Activated naive CD8-positive, alpha-beta T cell (primary cell): ENCODE measurements around the gene MARK4.
A peak's percentile ranks its signal among the peaks of the same experiment; 100 is the strongest.
"Not testable (repeated sequence)": the region's sequence is repeated elsewhere in the genome, so short reads cannot be mapped to it uniquely, and the experiment has no call there.

ENCODE experiments used
- H3K27ac Mint-ChIP-seq: one replicate; pipeline ENCODE4 v1.8.0; 2021; ENCODE audit warnings: mixed read lengths
- H3K27me3 Mint-ChIP-seq: one replicate; pipeline ENCODE4 v1.8.0; 2021; ENCODE audit warnings: mixed read lengths
- H3K36me3 Mint-ChIP-seq: one replicate; pipeline ENCODE4 v1.8.0; 2021; ENCODE audit warnings: mixed read lengths
- H3K4me1 Mint-ChIP-seq: one replicate; pipeline ENCODE4 v1.8.0; 2021; ENCODE audit warnings: low read depth, mixed read lengths
- H3K4me3 Mint-ChIP-seq: one replicate; pipeline ENCODE4 v1.8.0; 2021; ENCODE audit warnings: mild to moderate bottlenecking, mixed read lengths
- H3K9me3 Mint-ChIP-seq: one replicate; pipeline ENCODE4 v1.8.0; 2021; ENCODE audit warnings: low read depth, mixed read lengths

The MARK4 gene

DNA sequence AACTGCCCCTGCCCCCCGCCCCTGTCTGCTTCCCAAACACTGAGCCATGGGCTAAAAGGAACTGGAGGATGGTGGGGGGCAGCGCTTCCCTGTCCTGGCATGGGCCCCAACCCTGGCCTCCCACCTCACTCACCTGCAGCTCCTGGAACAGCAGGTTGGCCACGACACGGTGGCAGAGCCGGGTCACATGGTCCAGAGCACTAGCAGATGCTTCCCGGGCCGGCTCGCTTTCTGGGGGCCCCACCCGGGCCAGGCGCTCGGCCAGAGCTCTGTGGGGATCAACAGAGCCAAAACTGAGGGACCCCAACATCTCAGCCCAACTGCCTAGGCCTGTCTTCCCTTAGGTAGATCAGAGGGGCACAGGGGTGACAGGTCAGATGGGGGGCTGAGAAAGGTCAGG, 26.4 kb upstream of the MARK4 start:
- no peak overlapping the region for H3K4me3 Mint-ChIP-seq
- no peaks in the 10 kb centered on the region for H3K4me1 Mint-ChIP-seq
- H3K27me3 Mint-ChIP-seq = peaks cover 9% of the 10 kb centered on the region
- no peaks in the 10 kb centered on the region for H3K36me3 Mint-ChIP-seq
- H3K27ac Mint-ChIP-seq = no peak overlapping the region
- H3K9me3 Mint-ChIP-seq = no peaks in the 10 kb centered on the region

DNA sequence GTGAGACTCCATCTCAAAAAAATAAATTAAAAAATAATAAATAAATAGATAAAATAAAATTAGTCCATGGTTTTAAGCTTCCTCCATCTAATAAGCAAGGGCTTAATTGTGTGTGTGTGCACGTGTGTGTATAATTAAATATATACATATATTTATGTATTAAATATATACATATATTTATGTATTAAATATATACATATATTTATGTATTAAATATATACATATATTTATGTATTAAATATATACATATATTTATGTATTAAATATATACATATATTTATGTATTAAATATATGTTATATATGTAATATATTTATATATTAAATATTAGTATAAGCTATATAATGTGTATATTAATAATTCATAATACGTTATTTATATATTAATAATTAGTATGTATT, 22.0 kb upstream of the MARK4 start:
- peaks cover 12% of the 10 kb centered on the region for H3K27me3 Mint-ChIP-seq
- H3K27ac Mint-ChIP-seq, H3K36me3 Mint-ChIP-seq, H3K9me3 Mint-ChIP-seq, H3K4me1 Mint-ChIP-seq, H3K4me3 Mint-ChIP-seq: not testable (repeated sequence)

DNA sequence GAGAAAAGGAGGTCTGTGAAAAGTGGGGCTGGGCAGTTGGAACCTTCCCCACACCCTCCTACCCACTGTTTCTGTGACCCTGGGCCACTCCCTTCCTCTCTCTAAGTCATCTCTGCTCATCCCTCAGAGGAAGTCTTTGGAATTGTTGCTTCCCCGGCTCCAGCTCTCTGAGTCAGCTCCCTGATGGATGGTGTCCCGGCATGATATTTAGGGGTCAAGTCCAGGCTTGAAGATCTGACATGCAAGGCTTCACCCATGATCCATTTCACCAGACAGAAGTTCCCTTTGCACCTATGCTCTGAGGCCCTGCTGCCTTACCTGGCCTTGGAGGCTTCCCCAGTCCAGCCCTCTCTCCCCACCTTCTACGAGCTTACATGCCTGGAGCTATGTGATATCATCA, 19.2 kb upstream of the MARK4 start:
- Mint-ChIP-seq H3K4me1 (peaks cover 3% of the 10 kb centered on the region), H3K4me3 (no peak overlapping the region), H3K36me3 (no peaks in the 10 kb centered on the region), H3K9me3 (no peaks in the 10 kb centered on the region), H3K27ac (no peak overlapping the region), H3K27me3 (peaks cover 17% of the 10 kb centered on the region)

DNA sequence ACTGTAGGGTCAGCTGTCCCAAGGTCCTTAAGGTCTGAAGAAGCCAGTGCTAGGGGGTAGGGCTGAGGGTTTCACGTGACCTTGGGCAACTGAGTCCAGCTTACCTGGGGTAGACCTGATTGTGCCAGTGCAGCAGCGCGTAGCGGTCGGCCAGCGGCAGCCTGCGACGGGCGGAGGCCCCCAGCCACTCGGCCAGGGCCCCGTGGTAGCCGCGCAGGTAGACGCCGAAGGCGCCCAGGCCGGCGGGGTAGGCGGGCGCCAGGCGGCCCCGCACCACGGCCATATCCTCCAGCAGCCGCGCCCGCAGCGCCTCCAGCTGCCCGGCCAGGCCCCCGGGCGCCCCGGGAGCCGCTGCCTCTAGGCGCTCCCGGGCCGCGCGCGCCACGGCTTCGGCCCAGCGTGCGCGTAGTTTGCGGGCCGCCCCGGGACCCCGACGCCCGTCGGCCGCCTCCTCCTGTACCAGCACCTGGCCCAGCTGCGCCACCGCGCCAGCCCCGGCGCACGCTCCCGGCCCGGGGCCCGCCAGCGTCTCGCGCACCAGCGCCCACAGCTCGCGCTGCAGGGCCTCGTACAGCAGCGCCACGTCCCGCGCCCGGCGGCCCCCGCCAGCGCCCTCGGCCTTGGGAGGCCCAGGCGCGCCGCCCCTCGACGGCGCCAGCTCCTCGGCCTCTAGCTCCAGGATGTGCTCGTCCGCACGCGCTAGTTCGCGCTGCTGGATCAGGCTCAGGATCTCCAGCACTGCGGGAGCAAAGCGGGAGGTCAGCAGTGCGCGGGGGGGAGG, 16.8 kb upstream of the MARK4 start:
- no peak overlapping the region for H3K4me3 Mint-ChIP-seq
- H3K27me3 Mint-ChIP-seq = peaks cover 24% of the 10 kb centered on the region
- no peak overlapping the region for H3K27ac Mint-ChIP-seq
- peaks cover 3% of the 10 kb centered on the region for H3K4me1 Mint-ChIP-seq
- H3K9me3 Mint-ChIP-seq = no peaks in the 10 kb centered on the region
- H3K36me3 Mint-ChIP-seq = no peaks in the 10 kb centered on the region

DNA sequence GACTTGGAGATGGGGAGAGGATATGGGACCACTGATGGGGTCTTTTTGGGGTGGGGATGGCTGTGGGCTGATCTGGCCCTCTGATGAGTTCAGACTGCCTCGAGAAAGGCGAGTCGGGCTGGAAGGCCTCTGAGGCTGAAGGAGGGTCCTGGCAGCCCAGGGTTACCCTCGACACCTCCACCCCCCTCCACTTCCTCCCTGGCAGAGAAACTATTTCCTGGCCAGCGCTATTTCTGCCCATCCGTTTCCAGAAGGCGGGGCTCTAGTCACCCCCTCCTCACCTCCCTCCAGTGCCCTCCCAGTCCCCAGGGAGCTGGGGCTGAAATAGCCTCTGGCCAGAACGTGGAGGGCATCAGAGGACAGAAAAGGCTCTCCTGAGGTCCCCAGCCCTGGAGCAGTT, 15.6 kb upstream of the MARK4 start:
- Mint-ChIP-seq H3K4me3 (no peak overlapping the region), H3K36me3 (no peaks in the 10 kb centered on the region), H3K27ac (no peak overlapping the region), H3K9me3 (no peaks in the 10 kb centered on the region), H3K4me1 (peaks cover 3% of the 10 kb centered on the region), H3K27me3 (peaks cover 24% of the 10 kb centered on the region)

DNA sequence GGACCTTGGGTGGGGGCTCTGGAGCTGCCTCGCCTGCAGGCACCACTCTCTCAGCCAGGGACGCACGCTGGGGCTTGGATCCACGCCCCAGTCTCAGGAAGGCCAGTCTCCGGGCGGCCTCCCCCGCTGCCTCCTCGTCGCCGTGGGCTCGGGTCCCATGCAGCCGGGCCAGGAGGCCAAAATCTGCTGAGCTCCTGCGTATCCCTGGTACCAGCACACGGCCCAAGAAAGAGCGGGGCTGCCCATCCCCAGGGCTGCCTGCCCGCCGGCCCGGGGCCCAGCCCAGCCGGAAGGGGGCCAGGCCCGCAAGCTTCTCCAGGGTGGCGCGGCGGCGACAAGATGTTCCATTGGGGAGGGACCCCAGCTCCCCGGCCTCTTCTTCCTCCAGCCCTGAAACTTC, 12.5 kb upstream of the MARK4 start:
- no peak overlapping the region for H3K27ac Mint-ChIP-seq
- H3K36me3 Mint-ChIP-seq = no peaks in the 10 kb centered on the region
- H3K27me3 Mint-ChIP-seq = peaks cover 20% of the 10 kb centered on the region

DNA sequence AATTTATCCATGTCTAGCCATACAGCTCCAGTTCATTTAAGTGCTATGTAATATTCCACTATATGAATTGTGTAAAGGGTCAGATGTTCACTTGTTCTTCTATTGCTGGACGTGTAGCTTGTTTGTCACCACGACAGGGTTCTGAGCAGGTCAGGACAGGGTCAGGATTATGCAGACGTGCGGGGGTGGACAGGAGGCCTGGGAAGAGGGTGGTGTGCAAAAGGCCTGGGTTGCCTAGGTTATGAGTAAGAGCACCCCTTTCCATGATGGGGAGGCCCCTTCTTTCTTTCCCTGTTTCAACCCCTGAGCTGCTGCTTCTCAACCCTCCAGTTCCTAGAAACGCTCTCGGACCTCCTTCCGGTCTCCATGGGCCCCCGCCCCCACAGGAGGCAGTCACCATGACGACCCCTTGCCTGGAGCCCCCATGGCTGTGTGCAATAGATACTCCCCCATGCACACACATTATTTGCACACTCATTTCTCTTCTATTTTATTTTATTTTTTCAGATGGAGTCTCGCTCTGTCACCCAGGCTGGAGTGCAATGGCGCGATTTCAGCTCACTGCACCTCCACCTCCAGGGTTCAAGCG, 7.8 kb upstream of the MARK4 start:
- no peak overlapping the region for H3K27ac Mint-ChIP-seq
- H3K27me3 Mint-ChIP-seq = peaks cover 7% of the 10 kb centered on the region
- no peaks in the 10 kb centered on the region for H3K4me1 Mint-ChIP-seq
- H3K4me3 Mint-ChIP-seq = no peak overlapping the region
- H3K36me3 Mint-ChIP-seq = no peaks in the 10 kb centered on the region
- H3K9me3 Mint-ChIP-seq = no peaks in the 10 kb centered on the region

More for the DNA sequence above, 12.5 kb upstream of the MARK4 start:
- Mint-ChIP-seq H3K4me1 (peaks cover 3% of the 10 kb centered on the region), H3K9me3 (no peaks in the 10 kb centered on the region), H3K4me3 (no peak overlapping the region)

GRCh38 chr19:45244133-45244794, 6.8 kb upstream of the MARK4 start:
- no peak overlapping the region for H3K4me3 Mint-ChIP-seq
- H3K9me3 Mint-ChIP-seq = no peaks in the 10 kb centered on the region
- no peak overlapping the region for H3K27ac Mint-ChIP-seq
- peaks cover 7% of the 10 kb centered on the region for H3K27me3 Mint-ChIP-seq
- H3K36me3 Mint-ChIP-seq = no peaks in the 10 kb centered on the region
- H3K4me1 Mint-ChIP-seq = no peaks in the 10 kb centered on the region

GRCh38 chr19:45245334-45245787, 5.7 kb upstream of the MARK4 start, which contains the start of gene EXOC3L2:
EXOC3L2 (minus strand) TSS chr19:45245407; CDS start chr19:45239045, 6,362 bp downstream.
- Mint-ChIP-seq H3K4me1 (peaks cover 3% of the 10 kb centered on the region), H3K4me3 (no peak within 1 kb of the TSS), H3K27ac (no peak within 1 kb of the TSS), H3K9me3 (no peaks in the 10 kb centered on the region), H3K27me3 (peaks cover 7% of the 10 kb centered on the region), H3K36me3 (no peaks in the 10 kb centered on the region)

GRCh38 chr19:45245826-45246225, 5.2 kb upstream of the MARK4 start:
- no peak overlapping the region for H3K4me3 Mint-ChIP-seq
- H3K36me3 Mint-ChIP-seq = no peaks in the 10 kb centered on the region
- peaks cover 5% of the 10 kb centered on the region for H3K4me1 Mint-ChIP-seq
- peaks cover 7% of the 10 kb centered on the region for H3K27me3 Mint-ChIP-seq
- H3K9me3 Mint-ChIP-seq = no peaks in the 10 kb centered on the region
- no peak overlapping the region for H3K27ac Mint-ChIP-seq

DNA sequence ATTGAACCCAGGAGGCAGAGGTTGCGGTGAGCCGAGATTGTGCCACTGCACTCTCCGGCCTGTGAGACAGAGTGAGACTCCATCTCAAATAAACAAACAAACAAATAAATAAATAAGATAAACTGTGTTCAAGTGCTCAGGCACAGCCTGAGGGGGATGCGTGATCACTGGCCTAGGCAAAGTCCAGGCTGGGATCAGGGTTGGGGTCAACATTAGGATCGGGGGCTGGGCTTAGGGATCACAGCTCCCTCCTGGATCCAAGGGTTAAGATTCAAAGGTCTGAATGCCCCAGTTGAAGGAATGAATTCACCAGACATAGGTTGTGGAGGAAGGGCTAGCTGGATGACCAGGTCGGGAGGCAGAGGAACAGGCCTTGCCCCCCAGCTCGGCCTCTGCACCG, 3.9 kb upstream of the MARK4 start:
- Mint-ChIP-seq H3K27me3 (peaks cover 7% of the 10 kb centered on the region), H3K9me3 (no peaks in the 10 kb centered on the region), H3K4me1 (peaks cover 5% of the 10 kb centered on the region), H3K36me3 (no peaks in the 10 kb centered on the region), H3K27ac (no peak overlapping the region), H3K4me3 (no peak overlapping the region)

GRCh38 chr19:45249261-45250033, 1.6 kb upstream of the MARK4 start:
- Mint-ChIP-seq H3K9me3 (no peaks in the 10 kb centered on the region), H3K36me3 (no peaks in the 10 kb centered on the region), H3K27ac (no peak overlapping the region), H3K4me1 (peaks cover 25% of the 10 kb centered on the region), H3K27me3 (peaks cover 5% of the 10 kb centered on the region), H3K4me3 (peak overlapping the region; percentile 49)

- H3K4me1 Mint-ChIP-seq = peaks cover 31% of the 10 kb centered on the region
- H3K9me3 Mint-ChIP-seq = no peaks in the 10 kb centered on the region
- no peaks in the 10 kb centered on the region for H3K27me3 Mint-ChIP-seq
- peak overlapping the region; percentile 87 for H3K4me3 Mint-ChIP-seq
- no peaks in the 10 kb centered on the region for H3K36me3 Mint-ChIP-seq
- H3K27ac Mint-ChIP-seq = peak overlapping the region; percentile 17
These were observed 747 bp upstream of the MARK4 start for GRCh38 chr19:45250216-45250831.

DNA sequence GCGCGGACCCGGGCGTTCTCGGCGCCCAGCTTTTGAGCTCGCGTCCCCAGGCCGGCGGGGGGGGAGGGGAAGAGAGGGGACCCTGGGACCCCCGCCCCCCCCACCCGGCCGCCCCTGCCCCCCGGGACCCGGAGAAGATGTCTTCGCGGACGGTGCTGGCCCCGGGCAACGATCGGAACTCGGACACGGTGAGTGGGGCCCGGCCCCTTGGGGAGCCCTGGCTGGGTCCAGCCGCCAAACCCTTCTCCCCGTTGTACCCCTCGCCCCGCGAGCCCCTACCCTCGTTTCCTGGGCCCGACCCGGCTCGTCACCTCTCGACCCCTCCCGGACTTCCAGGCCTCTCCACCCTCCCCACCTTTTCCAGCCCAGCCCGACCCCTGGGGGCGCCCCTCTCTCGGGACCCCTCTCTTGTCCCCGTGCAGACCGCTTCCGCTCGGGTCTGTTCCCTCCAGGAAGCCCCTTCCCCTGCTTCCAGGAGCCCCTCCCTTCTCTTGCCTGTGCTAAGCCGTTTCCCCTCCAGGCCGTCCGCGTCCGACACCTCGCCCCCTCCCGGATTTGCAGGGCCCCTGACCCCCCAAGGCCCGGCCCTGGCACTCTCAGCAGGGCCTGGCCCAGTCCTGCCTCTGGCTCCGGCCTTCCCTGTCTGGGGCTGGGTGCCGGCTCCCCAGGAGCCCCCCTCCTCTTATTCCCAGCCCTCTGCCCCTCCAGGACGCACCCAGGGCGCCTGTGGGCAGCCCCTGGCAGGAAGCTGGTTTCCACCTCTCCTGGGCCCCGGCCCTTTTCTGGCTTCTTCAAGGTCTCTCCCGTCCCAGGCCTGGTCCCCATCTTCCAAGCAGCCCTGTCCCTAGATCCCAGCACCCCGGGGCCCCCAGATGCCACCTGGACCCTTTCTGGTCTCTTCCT, 632 bp downstream of the MARK4 start:
- Mint-ChIP-seq H3K27ac (no peak overlapping the region), H3K9me3 (no peaks in the 10 kb centered on the region), H3K36me3 (no peaks in the 10 kb centered on the region), H3K4me1 (peaks cover 33% of the 10 kb centered on the region), H3K27me3 (no peaks in the 10 kb centered on the region), H3K4me3 (peak overlapping the region; percentile 84)
